Endothelial cell of umbilical vein (primary cell): ENCODE measurements around the gene EEFSEC.
A peak's percentile ranks its signal among the peaks of the same experiment; 100 is the strongest.

Source experiments
- CTCF ChIP-seq, 2 donors: IDR thresholded peaks; 1 replicate in 1 of 2; 2 replicates in 1 of 2; pipeline ENCODE4 v1.5.1; 2011; ENCODE audit warnings: low read length in 2 of 2, mild to moderate bottlenecking in 2 of 2, moderate library complexity in 2 of 2, control low read depth in 1 of 2, inconsistent platforms in 1 of 2, low read depth in 1 of 2; ENCODE audit not compliant: insufficient read depth in 1 of 2; ENCODE audit errors: extremely low read depth in 1 of 2
- EZH2 ChIP-seq: IDR thresholded peaks from 2 replicates; pipeline ENCODE4 v1.6.1; 2012; ENCODE audit warnings: borderline replicate concordance, low read depth, mild to moderate bottlenecking, moderate library complexity, low read length, inconsistent platforms; ENCODE audit not compliant: severe bottlenecking
- JUN ChIP-seq: IDR thresholded peaks from 2 replicates; pipeline ENCODE4 v1.6.1; 2011; ENCODE audit warnings: borderline replicate concordance, low read depth; ENCODE audit not compliant: insufficient read length, insufficient read depth
- MAX ChIP-seq: IDR thresholded peaks from 2 replicates; pipeline ENCODE4 v1.6.1; 2011; ENCODE audit not compliant: insufficient read depth, insufficient read length
- POLR2A ChIP-seq: IDR thresholded peaks from 2 replicates; pipeline ENCODE4 v1.6.1; 2012; ENCODE audit warnings: low read depth, mild to moderate bottlenecking, control low read depth, low read length
- POLR2AphosphoS5 ChIP-seq: IDR thresholded peaks from 2 replicates; pipeline ENCODE4 v1.6.1; 2012; ENCODE audit warnings: low read depth, mild to moderate bottlenecking, control low read depth, low read length, moderate library complexity; ENCODE audit not compliant: insufficient read depth

- TF ChIP-seq POLR2A (no peak), EZH2 (no peak), MAX (no peak), CTCF (IDR thresholded peaks at IDR 0.05; ENCODE audit: extremely low read depth in 1 of 2, insufficient read depth in 1 of 2, low read depth in 1 of 2, low read length in 2 of 2) (peak; percentile 67 to 78), POLR2AphosphoS5 (no peak), JUN (no peak)
Observed at GRCh38 chr3:128133273-128133883, 19.9 kb upstream of the EEFSEC start.
